GM15510 (cell line): ENCODE data around the gene MED10.

Source experiments
- POLR2A ChIP-seq: IDR thresholded peaks from 3 replicates; pipeline ENCODE4 v1.6.1; 2011; ENCODE audit warnings: borderline replicate concordance; ENCODE audit not compliant: insufficient read length; ENCODE audit errors: extremely low read depth

Gene MED10

DNA sequence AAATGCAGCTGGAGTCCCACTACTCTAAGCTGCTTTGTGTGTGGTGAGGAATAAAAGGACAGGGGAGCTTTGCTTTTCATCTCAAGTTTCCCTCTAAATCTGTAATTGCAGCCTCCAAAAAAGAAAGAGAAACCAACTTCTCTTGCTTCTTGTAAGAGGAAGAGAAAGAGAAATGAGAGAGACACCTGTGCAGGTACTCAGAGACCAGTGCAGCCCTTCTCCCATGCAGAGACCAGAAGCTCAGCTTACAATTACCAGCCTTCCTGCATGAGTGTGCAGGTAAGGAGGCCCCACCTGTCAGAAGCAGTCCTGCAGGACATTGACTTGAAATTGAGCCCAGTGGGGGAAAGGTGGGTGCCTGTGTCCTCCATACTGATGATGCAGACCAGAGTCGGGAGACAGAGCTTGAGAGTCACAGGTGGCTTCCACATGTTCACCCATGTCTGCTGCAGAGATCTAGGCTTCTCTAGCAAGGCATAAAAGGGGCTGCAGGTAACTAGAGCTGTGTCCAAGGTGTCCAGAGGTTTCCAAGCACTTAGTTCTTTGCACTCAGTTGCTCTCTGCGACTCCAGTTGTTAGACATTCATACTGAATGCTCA is 15.3 kb upstream of the MED10 start:
- TF ChIP-seq POLR2A: no peak

DNA sequence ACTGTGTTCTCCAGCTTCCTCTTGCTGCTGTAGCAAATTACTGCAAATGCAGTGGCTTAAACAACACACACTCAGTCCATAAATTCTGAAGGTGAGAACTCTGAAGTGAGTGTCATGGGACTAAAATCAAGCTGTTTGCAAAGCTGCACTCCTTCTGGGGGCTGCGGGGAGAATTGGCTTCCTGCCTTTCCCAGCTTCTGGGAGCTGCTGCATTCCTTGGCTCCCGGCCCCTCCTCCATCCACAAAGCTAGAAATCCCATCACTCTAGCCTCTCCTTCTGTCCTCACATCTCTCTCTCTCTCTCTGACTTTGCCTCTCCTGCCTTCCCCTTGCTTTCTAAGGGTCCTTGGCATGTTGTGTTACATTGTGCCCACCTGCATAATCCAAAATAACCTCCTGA is 14.2 kb upstream of the MED10 start:
- TF ChIP-seq POLR2A: no peak

DNA sequence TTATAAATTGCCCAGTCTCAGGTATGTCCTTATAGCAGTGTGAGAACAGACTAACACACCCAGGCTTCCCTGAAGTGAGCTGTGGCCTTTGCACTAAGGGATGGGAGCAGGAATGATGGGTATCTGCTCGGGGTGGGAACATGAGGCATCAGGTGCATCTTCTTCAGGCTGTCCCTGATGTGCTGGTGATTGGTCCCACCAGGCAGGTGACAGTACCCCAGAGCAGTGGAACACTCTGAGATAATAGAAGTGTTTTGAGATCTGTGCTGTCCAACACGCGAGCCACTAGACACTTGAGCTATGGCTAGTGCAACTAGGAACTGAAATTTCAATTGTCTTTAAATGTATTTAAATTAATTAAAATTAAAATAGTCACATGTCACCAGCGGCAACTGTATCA is 12.8 kb upstream of the MED10 start:
- TF ChIP-seq POLR2A: no peak

DNA sequence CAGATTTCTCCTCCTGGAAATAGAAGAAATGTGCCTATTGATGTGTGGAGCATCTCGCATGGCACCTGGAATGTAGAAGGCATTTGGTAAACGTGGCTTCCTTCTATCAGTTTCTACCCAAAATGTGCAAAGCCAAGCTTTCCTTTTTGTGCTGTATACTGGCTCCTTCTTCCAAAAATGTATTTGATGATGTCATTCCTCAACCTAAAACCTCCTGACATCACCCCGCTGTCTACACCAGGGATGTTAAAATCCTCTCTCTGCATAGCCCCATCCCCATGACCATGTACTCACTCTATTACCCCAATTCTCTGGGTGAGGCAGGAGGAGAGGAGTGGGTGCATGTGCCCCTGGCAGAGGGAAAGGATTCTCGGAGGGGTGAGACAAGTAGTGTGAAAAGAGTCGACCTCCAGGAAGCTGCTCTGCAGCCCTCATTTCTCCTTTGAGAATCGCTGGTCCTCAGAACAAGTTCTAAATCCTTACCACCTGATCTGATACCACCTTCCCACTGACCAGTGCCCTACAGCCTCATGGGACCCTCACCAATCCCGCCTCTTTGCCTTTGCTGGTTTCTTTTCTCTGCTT is 11.7 kb upstream of the MED10 start:
- no peak for TF ChIP-seq POLR2A

DNA sequence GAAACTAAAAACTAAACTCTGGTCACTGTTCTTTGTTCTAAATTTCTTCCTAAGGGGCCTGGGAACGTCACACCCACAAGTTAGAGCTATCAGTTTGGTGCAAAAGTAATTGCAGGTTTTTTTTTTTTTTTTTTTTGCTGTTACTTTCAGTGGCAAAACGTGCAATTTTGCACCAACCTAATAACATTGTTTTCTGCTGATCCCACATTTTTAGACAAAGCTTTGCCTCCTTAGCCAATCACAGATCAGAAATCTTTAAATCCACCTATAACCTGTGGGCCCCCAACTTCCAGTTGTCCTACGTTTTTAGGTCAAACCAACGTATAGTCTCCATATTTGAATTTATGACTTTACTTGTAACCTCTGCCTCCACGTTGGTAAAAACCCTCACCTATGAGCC is 11.1 kb upstream of the MED10 start:
- TF ChIP-seq POLR2A: no peak

DNA sequence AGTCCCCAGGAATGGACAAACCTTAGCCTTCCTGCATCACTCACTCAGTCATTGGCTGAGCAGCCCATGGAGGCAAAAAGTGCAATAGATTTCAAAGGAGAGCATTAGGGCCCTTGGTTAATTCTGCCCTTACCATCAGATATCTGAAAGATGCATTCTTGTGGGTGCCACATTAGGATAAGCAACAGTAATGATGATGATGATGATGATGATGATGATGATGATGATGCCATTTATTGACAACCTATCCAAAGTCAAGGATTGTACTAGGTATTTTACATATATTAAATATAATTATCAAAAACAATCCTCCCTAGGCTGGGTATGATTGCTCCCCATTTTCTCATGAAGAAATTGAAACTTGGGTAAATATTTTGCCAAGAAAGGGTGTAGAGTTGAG is 9.6 kb upstream of the MED10 start:
- TF ChIP-seq POLR2A: no peak

DNA sequence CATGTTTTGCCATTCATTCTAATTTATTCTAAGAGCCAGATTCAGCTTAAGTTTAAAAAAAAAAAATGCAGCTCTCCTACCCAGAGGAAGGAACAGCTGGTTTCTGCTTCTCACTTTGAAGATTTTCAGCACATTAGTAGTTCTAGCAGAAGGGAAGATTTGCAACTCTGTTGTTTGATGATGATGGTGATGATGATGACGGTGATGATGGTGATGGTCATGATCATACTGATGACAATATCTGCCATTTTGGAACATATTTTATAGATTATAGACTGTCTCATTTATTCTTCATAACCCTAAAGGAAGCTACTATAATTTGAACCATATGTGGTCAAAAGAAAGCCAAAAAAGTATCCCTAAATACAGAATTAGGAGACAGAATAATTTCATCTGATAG is 7.9 kb upstream of the MED10 start:
- no peak for TF ChIP-seq POLR2A

DNA sequence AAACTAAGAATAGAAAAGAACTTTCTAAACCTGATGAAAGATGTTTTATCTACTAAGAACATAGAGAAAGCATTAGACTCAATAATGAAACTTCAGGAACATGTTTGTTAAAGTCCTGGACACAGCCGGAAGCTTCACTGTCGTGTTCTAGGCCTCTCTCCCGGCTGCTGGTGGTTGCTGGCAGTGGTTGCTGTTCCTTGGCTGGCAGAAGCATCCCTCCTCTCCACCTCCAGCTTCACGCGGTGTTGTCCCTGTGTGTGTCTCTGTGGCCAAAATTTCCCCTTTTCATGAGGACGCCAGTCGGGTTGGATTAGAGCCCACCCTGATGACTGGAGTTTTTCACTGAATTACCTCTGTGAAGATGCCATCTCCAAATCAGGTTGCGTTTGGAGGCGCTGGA is 6.5 kb upstream of the MED10 start:
- TF ChIP-seq POLR2A: no peak

DNA sequence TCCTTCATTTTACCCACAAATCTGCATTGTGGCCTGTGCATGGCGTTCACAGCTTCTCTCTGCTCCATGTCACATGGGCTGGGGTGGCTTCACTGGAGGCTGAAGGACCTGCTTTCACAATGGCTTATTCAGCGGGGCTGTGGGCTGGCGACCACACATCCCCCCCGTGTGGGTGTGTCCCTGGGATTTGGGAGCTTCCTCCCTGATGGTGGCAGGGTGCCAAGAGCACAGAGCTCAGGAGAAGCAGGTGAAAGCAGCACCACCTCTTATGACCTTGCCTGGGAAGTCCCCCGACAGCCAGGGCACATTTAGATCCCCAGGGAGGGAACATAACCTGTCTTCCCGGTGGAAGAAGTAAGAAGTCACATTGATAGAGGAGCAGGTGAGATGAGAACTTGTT is 5.0 kb upstream of the MED10 start:
- TF ChIP-seq POLR2A: no peak

DNA sequence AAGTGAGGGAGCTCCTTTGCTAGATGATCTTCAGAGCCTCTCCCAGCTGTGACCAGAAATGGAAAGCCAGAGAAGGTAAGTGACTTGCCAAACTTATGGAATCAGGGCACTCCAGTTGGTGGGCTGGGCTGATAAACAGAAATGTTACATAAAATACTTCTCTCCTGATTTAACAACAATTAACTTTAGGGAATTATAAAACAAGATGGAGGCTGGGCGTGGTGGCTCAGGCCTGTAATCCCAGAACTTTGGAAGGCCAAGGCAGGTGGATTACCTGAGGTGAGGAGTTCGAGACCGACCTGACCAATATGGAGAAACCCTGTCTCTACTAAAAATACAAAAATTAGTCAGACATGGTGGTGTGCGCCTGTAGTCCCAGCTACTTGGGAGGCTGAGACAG is 899 bp upstream of the MED10 start:
- no peak for TF ChIP-seq POLR2A

DNA sequence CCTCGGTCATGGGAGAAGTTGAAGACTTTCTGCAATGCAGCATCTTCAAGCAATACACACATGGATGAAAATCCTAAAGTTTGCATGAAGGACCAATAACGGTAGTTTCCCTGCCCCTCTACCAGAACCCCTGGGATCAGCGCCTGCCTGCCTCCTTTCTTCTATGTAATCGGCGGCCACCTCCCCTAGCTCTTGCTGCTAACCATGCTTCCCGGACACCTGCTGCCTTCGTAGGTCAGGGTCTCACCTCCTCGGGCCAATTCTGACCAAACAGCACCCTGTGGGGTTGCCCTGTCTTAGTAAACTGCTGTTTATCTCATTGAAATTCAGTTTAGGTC is 388 bp upstream of the MED10 start:
- TF ChIP-seq POLR2A: no peak

DNA sequence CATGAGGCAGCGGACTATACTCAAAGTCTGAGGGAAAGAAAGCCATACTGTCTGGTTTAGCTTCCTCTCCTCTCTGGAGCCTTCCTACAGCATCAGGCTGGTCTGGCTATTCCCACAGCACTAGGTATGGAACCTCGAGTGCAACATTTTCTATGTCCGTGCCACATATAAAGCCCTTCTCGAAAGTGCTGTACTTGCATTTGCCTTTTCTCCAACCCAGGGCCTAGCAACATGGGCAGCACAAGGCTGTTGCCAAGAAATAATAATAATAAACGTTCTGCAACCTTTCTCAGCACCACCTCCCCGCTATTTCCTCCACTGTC is 804 bp downstream of the MED10 start:
- no peak for TF ChIP-seq POLR2A

DNA sequence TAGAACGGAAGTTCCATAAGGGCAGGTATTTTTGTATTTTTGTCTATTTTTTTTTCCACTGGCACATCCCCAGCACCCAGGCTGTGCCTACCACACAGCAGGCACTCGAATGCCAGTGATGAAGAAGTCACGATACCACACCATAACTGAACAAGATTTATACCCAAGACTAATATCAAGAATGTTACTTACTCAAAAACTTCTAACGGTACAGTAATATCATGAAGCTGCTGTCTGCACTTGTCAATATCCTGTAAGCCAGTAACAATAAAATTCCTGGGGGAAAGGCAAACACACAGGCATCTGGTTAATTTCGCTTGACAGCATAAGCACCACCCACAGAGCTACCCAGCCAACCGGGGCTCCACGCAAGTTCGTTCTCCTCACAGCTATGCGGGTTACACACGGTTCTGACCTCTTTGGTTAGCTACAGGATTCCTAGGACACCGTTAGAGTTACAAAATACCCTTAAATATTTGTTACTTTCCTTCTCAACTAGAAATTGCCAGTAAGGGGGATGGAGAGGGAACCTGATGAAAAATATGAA is 1.3 kb downstream of the MED10 start:
- no peak for TF ChIP-seq POLR2A

DNA sequence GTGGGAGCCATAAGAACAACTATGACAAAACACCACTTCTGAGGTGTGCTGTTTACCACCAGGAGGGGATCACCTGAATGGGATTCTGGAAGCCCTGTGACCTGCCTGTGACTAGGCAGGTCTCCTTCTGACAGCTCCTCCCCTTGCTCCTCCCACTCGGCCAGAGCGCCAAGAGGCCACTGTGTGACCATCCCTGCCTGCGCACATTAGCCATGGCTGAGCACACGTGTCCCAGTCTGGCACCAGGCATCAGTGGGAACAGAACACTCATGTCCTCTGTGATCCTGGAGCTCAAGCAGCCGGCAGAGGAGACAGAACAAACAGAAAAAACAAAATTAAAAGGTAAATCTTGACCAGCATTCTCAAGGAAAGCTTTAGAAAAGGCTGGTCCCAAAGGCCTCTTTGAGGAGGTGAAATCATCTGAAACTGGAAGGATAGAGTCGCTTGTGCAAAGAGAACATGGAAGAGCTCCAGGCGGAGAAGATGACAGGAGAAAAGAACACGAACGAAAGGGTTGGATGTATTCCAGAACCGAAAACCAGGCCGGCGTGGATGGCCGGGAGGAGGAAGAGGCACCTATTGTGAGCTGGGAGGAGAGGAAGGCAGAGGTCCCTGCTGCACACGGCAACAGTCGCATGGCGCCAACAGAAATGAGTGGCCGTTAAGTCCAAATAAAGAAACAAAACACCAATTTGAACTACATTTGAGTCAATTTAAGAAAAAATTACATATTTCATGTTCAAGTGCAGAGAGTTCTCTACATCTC is 5.1 kb downstream of the MED10 start:
- TF ChIP-seq POLR2A: no peak

DNA sequence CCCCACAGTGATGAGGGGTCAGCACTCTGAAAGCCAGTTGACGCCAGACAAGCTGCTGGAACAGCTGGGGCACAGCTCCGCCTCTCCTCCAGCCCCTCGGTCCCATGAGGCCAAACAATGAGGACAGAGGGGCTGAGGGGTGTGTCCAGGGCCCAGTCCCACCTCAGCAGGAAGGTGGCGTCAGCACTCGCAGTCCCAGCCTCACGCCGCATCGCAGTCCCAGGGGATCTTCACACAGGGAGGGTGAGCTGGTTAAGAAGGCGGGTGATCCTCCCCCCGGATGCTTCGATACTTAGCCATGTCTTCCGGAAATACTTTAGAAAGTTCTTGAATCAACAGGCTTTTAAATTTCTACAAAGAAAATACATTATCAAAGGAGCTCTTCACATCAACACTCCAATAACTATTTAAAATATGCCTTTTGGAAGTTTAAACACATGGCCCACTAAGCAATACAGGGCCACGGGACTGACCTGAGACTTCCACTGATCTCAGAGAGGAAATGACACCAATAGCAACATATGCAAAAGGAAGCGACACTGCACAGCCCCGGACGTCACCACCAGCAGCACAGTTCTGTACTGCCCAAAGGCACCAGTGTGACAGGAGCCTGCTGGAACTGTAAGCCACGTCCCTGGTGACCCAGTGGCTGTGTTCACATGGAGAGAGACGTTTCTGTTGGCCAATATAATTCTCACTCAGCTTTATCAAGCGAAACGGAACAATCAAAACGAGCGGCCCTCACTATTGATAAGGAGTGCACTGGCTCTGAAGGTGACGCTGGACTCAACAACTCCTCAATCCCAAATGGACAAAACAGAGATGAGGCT is 5.9 kb downstream of the MED10 start:
- TF ChIP-seq POLR2A: no peak
